Measurements from ENCODE around the gene CAMK1D. TPM values are rescaled to one million over a fixed set of nuclear protein-coding genes. Genes with fewer than 3 reads are reported as not detected.
"Not testable (repeated sequence)": the region's sequence is repeated elsewhere in the genome, so short reads cannot be mapped to it uniquely, and the experiment has no call there.

The CAMK1D gene
- total and polyA plus RNA-seq, 4 experiments from 2014 or later = 5.2 to 22.2 (median 19.4) TPM

GRCh38 chr10:12712293-12712983 lies 363.1 kb downstream of the CAMK1D start:
- Histone ChIP-seq H3K27ac (ENCODE audit: low read depth, low read length) (no peak overlapping the region), H3K27me3 (ENCODE audit: insufficient read depth, low read length) (no peaks in the 10 kb centered on the region), H3K4me3 (ENCODE audit: low read length in 2 of 2) (no peak overlapping the region), H3K4me1 (ENCODE audit: insufficient read depth, low read length) (peaks cover 4% of the 10 kb centered on the region), H3K9me3 (ENCODE audit: control insufficient read depth in 1 of 2, low read length in 2 of 2) (no peaks in the 10 kb centered on the region), H3K36me3 (ENCODE audit: insufficient read depth, low read length) (no peaks in the 10 kb centered on the region)
- CTCF ChIA-PET (ENCODE audit: partially characterized antibody) = interaction anchor here (1.1 to 8.6 kb wide), 9 partner anchors 10 to 497 kb away, joined by 3 to 142 read pairs (median 12); no protein-coding TSS in a partner anchor
- peaks cover 0 to 4% of the 10 kb centered on the region in 2 donors for H3K36me3 Mint-ChIP-seq
- H3K4me1 Mint-ChIP-seq = peaks cover 4 to 13% (median 4%) of the 10 kb centered on the region in 4 donors
- H3K27me3 Mint-ChIP-seq = no peaks in the 10 kb centered on the region
- H3K27ac Mint-ChIP-seq = no peak overlapping the region
- H3K4me3 Mint-ChIP-seq = no peak overlapping the region
- POLR2A ChIA-PET (ENCODE audit: partially characterized antibody) = interaction anchor here (1.1 kb wide), 1 partner anchor 446 kb away, joined by 3 read pairs; no protein-coding TSS in a partner anchor
- intact Hi-C loops (cut with micrococcal nuclease) = no loop called here
- no peaks in the 10 kb centered on the region for H3K9me3 Mint-ChIP-seq
- no peak for DNase-seq

GRCh38 chr10:12712984-12713316 lies 363.6 kb downstream of the CAMK1D start:
- CTCF ChIA-PET (ENCODE audit: partially characterized antibody) = interaction anchor here (1.1 to 8.6 kb wide), 5 partner anchors 11 to 498 kb away, joined by 3 to 142 read pairs (median 20); no protein-coding TSS in a partner anchor
- H3K27ac Mint-ChIP-seq; H3K36me3 ChIP-seq (ENCODE audit: insufficient read depth, low read length); DNase-seq; H3K27ac ChIP-seq (ENCODE audit: low read depth, low read length); intact Hi-C loops (cut with micrococcal nuclease); H3K9me3 Mint-ChIP-seq; H3K4me3 Mint-ChIP-seq; H3K4me3 ChIP-seq (ENCODE audit: low read length in 2 of 2); H3K9me3 ChIP-seq (ENCODE audit: control insufficient read depth in 1 of 2, low read length in 2 of 2); H3K36me3 Mint-ChIP-seq; H3K4me1 ChIP-seq (ENCODE audit: insufficient read depth, low read length); POLR2A ChIA-PET (ENCODE audit: partially characterized antibody); H3K27me3 ChIP-seq (ENCODE audit: insufficient read depth, low read length); H3K27me3 Mint-ChIP-seq: not testable (repeated sequence)
- H3K4me1 Mint-ChIP-seq = peaks cover 4 to 13% (median 4%) of the 10 kb centered on the region in 4 donors

- CTCF ChIA-PET (ENCODE audit: partially characterized antibody) = no interaction called here
- POLR2A ChIA-PET (ENCODE audit: partially characterized antibody) = no interaction called here
- intact Hi-C loops (cut with micrococcal nuclease) = no loop called here
Measured at GRCh38 chr10:12716042-12716441, 366.7 kb downstream of the CAMK1D start.

GRCh38 chr10:12717981-12718707 lies 368.8 kb downstream of the CAMK1D start:
- no peak overlapping the region for H3K27ac ChIP-seq (ENCODE audit: low read depth, low read length)
- H3K36me3 Mint-ChIP-seq = peaks cover 2 to 9% of the 10 kb centered on the region in 2 donors
- peaks cover 0 to 5% (median 3%) of the 10 kb centered on the region in 4 donors for H3K4me1 Mint-ChIP-seq
- intact Hi-C loops (cut with micrococcal nuclease) = no loop called here
- H3K4me1 ChIP-seq (ENCODE audit: insufficient read depth, low read length) = no peaks in the 10 kb centered on the region
- H3K4me3 Mint-ChIP-seq = no peak overlapping the region
- POLR2A ChIA-PET (ENCODE audit: partially characterized antibody) = no interaction called here
- no peak overlapping the region for H3K27ac Mint-ChIP-seq
- no peak overlapping the region for H3K4me3 ChIP-seq (ENCODE audit: low read length in 2 of 2)
- no peaks in the 10 kb centered on the region for H3K27me3 ChIP-seq (ENCODE audit: insufficient read depth, low read length)
- no peaks in the 10 kb centered on the region for H3K27me3 Mint-ChIP-seq
- H3K9me3 Mint-ChIP-seq = no peaks in the 10 kb centered on the region
- no peak for DNase-seq
- no peaks in the 10 kb centered on the region for H3K36me3 ChIP-seq (ENCODE audit: insufficient read depth, low read length)
- H3K9me3 ChIP-seq (ENCODE audit: control insufficient read depth in 1 of 2, low read length in 2 of 2) = no peaks in the 10 kb centered on the region
- CTCF ChIA-PET (ENCODE audit: partially characterized antibody) = interaction anchor here (0.7 to 1.5 kb wide), 2 partner anchors 11 to 503 kb away, joined by 3 read pairs; no protein-coding TSS in a partner anchor

More at GRCh38 chr10:12716042-12716441, 366.7 kb downstream of the CAMK1D start:
- H3K36me3 ChIP-seq (ENCODE audit: insufficient read depth, low read length) = no peaks in the 10 kb centered on the region
- peaks cover 2 to 9% of the 10 kb centered on the region in 2 donors for H3K36me3 Mint-ChIP-seq
- H3K4me1 ChIP-seq (ENCODE audit: insufficient read depth, low read length) = peaks cover under 1% of the 10 kb centered on the region
- H3K27me3 ChIP-seq (ENCODE audit: insufficient read depth, low read length) = no peaks in the 10 kb centered on the region
- H3K9me3 Mint-ChIP-seq = no peaks in the 10 kb centered on the region
- no peaks in the 10 kb centered on the region for H3K9me3 ChIP-seq (ENCODE audit: control insufficient read depth in 1 of 2, low read length in 2 of 2)
- no peak for DNase-seq
- no peaks in the 10 kb centered on the region for H3K27me3 Mint-ChIP-seq
- no peak overlapping the region for H3K4me3 Mint-ChIP-seq
- no peak overlapping the region for H3K27ac ChIP-seq (ENCODE audit: low read depth, low read length)
- no peak overlapping the region for H3K4me3 ChIP-seq (ENCODE audit: low read length in 2 of 2)
- peaks cover 1 to 6% (median 2%) of the 10 kb centered on the region in 4 donors for H3K4me1 Mint-ChIP-seq
- no peak overlapping the region for H3K27ac Mint-ChIP-seq

GRCh38 chr10:12719365-12719764 lies 370.0 kb downstream of the CAMK1D start:
- Mint-ChIP-seq H3K4me1 (peaks cover 0 to 5% (median 2%) of the 10 kb centered on the region in 4 donors), H3K27ac (no peak overlapping the region), H3K9me3 (no peaks in the 10 kb centered on the region), H3K4me3 (no peak overlapping the region), H3K27me3 (no peaks in the 10 kb centered on the region), H3K36me3 (peaks cover 2 to 9% of the 10 kb centered on the region in 2 donors)
- ChIA-PET CTCF (ENCODE audit: partially characterized antibody) (interaction anchor here (1.2 kb wide), 1 partner anchor 8 kb away, joined by 3 read pairs; no protein-coding TSS in a partner anchor), POLR2A (ENCODE audit: partially characterized antibody) (no interaction called here)
- Histone ChIP-seq H3K4me1 (ENCODE audit: insufficient read depth, low read length) (no peaks in the 10 kb centered on the region), H3K27me3 (ENCODE audit: insufficient read depth, low read length) (no peaks in the 10 kb centered on the region), H3K36me3 (ENCODE audit: insufficient read depth, low read length) (no peaks in the 10 kb centered on the region), H3K4me3 (ENCODE audit: low read length in 2 of 2) (no peak overlapping the region), H3K27ac (ENCODE audit: low read depth, low read length) (no peak overlapping the region), H3K9me3 (ENCODE audit: control insufficient read depth in 1 of 2, low read length in 2 of 2) (no peaks in the 10 kb centered on the region)
- no peak for DNase-seq
- intact Hi-C loops (cut with micrococcal nuclease) = no loop called here

- Histone ChIP-seq H3K36me3 (ENCODE audit: insufficient read depth, low read length) (no peaks in the 10 kb centered on the region), H3K9me3 (ENCODE audit: control insufficient read depth in 1 of 2, low read length in 2 of 2) (no peaks in the 10 kb centered on the region), H3K27me3 (ENCODE audit: insufficient read depth, low read length) (no peaks in the 10 kb centered on the region), H3K4me1 (ENCODE audit: insufficient read depth, low read length) (no peaks in the 10 kb centered on the region), H3K4me3 (ENCODE audit: low read length in 2 of 2) (no peak overlapping the region), H3K27ac (ENCODE audit: low read depth, low read length) (no peak overlapping the region)
- Mint-ChIP-seq H3K36me3 (peaks cover 2 to 9% of the 10 kb centered on the region in 2 donors), H3K27ac (no peak overlapping the region), H3K9me3 (no peaks in the 10 kb centered on the region), H3K4me1 (peaks cover 4 to 10% (median 6%) of the 10 kb centered on the region in 4 donors), H3K27me3 (no peaks in the 10 kb centered on the region), H3K4me3 (no peak overlapping the region)
- CTCF ChIA-PET (ENCODE audit: partially characterized antibody) = interaction anchor here (1.2 kb wide), 1 partner anchor 9 kb away, joined by 3 read pairs; no protein-coding TSS in a partner anchor
- intact Hi-C loops (cut with micrococcal nuclease) = no loop called here
- DNase-seq = no peak
- POLR2A ChIA-PET (ENCODE audit: partially characterized antibody) = no interaction called here
Measured at GRCh38 chr10:12720217-12720981, 371.1 kb downstream of the CAMK1D start.

- ChIA-PET CTCF (ENCODE audit: partially characterized antibody) (interaction anchor here (0.9 to 1.0 kb wide), 2 partner anchors 10 to 457 kb away, joined by 3 read pairs; no protein-coding TSS in a partner anchor), POLR2A (ENCODE audit: partially characterized antibody) (no interaction called here)
- H3K4me3 Mint-ChIP-seq = no peak overlapping the region
- H3K27me3 Mint-ChIP-seq = no peaks in the 10 kb centered on the region
- no peaks in the 10 kb centered on the region for H3K9me3 Mint-ChIP-seq
- Histone ChIP-seq H3K27ac (ENCODE audit: low read depth, low read length) (no peak overlapping the region), H3K4me3 (ENCODE audit: low read length in 2 of 2) (no peak overlapping the region), H3K4me1 (ENCODE audit: insufficient read depth, low read length) (no peaks in the 10 kb centered on the region), H3K9me3 (ENCODE audit: control insufficient read depth in 1 of 2, low read length in 2 of 2) (no peaks in the 10 kb centered on the region), H3K27me3 (ENCODE audit: insufficient read depth, low read length) (no peaks in the 10 kb centered on the region), H3K36me3 (ENCODE audit: insufficient read depth, low read length) (no peaks in the 10 kb centered on the region)
- intact Hi-C loops (cut with micrococcal nuclease) = no loop called here
- no peak overlapping the region for H3K27ac Mint-ChIP-seq
- peaks cover 2 to 8% of the 10 kb centered on the region in 2 donors for H3K36me3 Mint-ChIP-seq
- DNase-seq = no peak
- H3K4me1 Mint-ChIP-seq = peaks cover 4 to 10% (median 7%) of the 10 kb centered on the region in 4 donors
Measured at GRCh38 chr10:12721334-12721733, 372.0 kb downstream of the CAMK1D start.
